Measurements from ENCODE around the gene FCHO2.

DNA sequence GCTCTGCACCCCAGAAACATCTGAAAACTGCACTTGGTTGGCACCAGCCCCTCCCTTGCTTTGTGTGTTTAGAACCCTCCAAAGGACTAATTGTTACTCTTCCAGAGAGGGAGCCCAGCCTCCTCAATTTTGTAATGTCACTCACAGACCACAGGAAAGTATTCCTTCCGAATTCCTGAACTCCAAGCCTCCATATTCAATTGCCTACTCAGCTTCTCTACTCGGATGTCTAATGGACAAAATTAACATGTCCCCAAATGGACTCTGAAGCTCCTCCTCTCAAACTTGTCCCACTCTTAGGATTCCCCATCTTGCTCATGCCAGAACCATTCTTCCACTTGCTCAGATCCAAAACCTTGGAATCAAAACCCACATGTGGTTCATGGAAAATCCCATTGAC, 160.7 kb downstream of the FCHO2 start:
- no peak for TF ChIP-seq CTCF (IDR thresholded peaks at IDR 0.05)
- TF ChIP-seq POLR2AphosphoS5 (IDR thresholded peaks at IDR 0.05; ENCODE audit: low read depth, low read length): no peak
- TF ChIP-seq, protein P1, sequence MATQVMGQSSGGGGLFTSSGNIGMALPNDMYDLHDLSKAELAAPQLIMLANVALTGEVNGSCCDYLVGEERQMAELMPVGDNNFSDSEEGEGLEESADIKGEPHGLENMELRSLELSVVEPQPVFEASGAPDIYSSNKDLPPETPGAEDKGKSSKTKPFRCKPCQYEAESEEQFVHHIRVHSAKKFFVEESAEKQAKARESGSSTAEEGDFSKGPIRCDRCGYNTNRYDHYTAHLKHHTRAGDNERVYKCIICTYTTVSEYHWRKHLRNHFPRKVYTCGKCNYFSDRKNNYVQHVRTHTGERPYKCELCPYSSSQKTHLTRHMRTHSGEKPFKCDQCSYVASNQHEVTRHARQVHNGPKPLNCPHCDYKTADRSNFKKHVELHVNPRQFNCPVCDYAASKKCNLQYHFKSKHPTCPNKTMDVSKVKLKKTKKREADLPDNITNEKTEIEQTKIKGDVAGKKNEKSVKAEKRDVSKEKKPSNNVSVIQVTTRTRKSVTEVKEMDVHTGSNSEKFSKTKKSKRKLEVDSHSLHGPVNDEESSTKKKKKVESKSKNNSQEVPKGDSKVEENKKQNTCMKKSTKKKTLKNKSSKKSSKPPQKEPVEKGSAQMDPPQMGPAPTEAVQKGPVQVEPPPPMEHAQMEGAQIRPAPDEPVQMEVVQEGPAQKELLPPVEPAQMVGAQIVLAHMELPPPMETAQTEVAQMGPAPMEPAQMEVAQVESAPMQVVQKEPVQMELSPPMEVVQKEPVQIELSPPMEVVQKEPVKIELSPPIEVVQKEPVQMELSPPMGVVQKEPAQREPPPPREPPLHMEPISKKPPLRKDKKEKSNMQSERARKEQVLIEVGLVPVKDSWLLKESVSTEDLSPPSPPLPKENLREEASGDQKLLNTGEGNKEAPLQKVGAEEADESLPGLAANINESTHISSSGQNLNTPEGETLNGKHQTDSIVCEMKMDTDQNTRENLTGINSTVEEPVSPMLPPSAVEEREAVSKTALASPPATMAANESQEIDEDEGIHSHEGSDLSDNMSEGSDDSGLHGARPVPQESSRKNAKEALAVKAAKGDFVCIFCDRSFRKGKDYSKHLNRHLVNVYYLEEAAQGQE (IDR thresholded peaks at IDR 0.05; ENCODE audit: insufficient read depth in 1 of 2, low read depth in 2 of 2, low read length in 1 of 2): no peak
- no peak for TF ChIP-seq SIN3A (IDR thresholded peaks at IDR 0.05; ENCODE audit: borderline replicate concordance, insufficient read depth, low read depth, low read length)

Data from Panc1 (cell line).